Lower leg skin (tissue), 4 donors: ENCODE data around the gene SLC22A23. TPM values are rescaled to one million over a fixed set of nuclear protein-coding genes. Genes with fewer than 3 reads are reported as not detected.

Source experiments
- DNase-seq, 2 donors: peaks; one replicate each; pipeline ENCODE4 v3.0.0-alpha.2; 2019; ENCODE audit warnings: low spot score in 2 of 2
- H3K4me3 ChIP-seq: fragments of 200-600 bp; sonication (generic); 2 replicates; pipeline ENCODE4 v1.5.1; 2017; ENCODE audit warnings: mild to moderate bottlenecking, low read depth; ENCODE audit not compliant: poor library complexity, severe bottlenecking
- CTCF ChIP-seq, 3 donors: fragments of 450-650 bp; IDR thresholded peaks; one replicate each; pipeline ENCODE4 v1.5.1; 2016; ENCODE audit warnings: antibody characterized with exemption in 3 of 3, mild to moderate bottlenecking in 3 of 3, moderate library complexity in 2 of 3
- POLR2A ChIP-seq, 2 donors: fragments of 450-650 bp; IDR thresholded peaks; one replicate each; pipeline ENCODE4 v1.6.1; 2016 to 2017; ENCODE audit warnings: antibody characterized with exemption in 2 of 2, mild to moderate bottlenecking in 1 of 2, moderate library complexity in 1 of 2
- WGBS, 2 donors: methylation state at CpG; one replicate each; pipeline ENCODE4 v1.1.5; 2018; 5-methylcytosine and 5-hydroxymethylcytosine counted together
- intact Hi-C: fragments of 100-400 bp; cut with DNase I; formaldehyde crosslinking; loops from one replicate; pipeline ENCODE4 v1.15.0; 2023; ENCODE audit warnings: low total_unique reads
- total RNA-seq, 4 donors: library from RNA; depleted of rRNA; stranded (reverse); fragments of >200 nt; gene quantifications; one replicate each; pipeline ENCODE4 v1.1.0, GENCODE V29; 2016

The SLC22A23 gene
- total RNA-seq, 4 donors from 2014 or later = 29.2 to 50.7 (median 43.2) TPM

DNA sequence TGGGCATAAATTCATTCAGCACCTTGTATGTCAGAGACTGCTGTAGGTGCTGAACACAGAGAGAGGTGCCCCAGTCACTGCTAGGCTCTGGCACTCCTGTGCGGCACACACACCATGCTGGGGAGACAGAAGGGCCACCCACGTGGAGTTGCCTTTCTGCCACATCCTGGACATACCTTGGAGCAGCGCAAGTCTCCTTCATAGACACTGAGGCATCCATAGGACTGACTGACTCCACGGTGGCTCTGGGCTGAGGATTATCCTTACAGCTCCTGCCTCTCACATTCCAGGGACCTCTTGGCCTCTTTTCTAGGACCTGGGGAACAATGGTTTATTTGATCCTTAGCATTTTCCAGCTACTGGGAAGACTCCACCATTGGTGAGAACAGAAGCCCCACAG is 26.0 kb upstream of the SLC22A23 start:
- 62 to 71% methylated on average over 4 of the region's 4 CpGs for WGBS, 2 donors
- intact Hi-C loops = no loop called here
- no peak overlapping the region for H3K4me3 ChIP-seq
- DNase-seq = no peak
- no peak for TF ChIP-seq CTCF (IDR thresholded peaks at IDR 0.05)
- no peak for TF ChIP-seq POLR2A (IDR thresholded peaks at IDR 0.05)

GRCh38 chr6:3481640-3482039 is 24.8 kb upstream of the SLC22A23 start:
- intact Hi-C loops = no loop called here
- TF ChIP-seq CTCF (IDR thresholded peaks at IDR 0.05) (no peak), POLR2A (IDR thresholded peaks at IDR 0.05) (no peak)
- WGBS, 2 donors = 89 to 91% methylated on average over 7 of the region's 7 CpGs
- H3K4me3 ChIP-seq = no peak overlapping the region
- DNase-seq = no peak

GRCh38 chr6:3480009-3480408 is 23.2 kb upstream of the SLC22A23 start:
- DNase-seq = no peak
- TF ChIP-seq CTCF (IDR thresholded peaks at IDR 0.05) (no peak), POLR2A (IDR thresholded peaks at IDR 0.05) (no peak)
- intact Hi-C loops = no loop called here
- H3K4me3 ChIP-seq = no peak overlapping the region

DNA sequence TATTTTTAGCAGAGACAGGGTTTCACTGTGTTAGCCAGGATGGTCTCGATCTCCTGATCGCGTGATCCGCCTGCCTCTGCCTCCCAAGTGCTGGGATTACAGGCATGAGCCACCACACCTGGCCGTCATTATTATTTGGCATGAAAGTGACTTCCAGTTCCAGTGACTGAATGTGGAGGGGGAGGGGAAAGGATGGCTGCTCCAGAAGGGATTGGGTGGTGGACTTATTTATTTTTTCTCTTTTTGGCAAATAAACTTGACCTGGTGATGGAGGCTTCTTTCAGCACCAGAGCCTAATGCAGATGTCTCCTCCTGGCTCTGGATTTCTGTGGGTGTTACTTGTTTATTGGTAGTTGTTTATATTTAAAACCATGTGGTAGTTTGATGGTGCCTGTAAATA is 16.9 kb upstream of the SLC22A23 start:
- intact Hi-C loops = no loop called here
- WGBS, 2 donors = 59 to 70% methylated on average over 5 of the region's 5 CpGs
- no peak overlapping the region for H3K4me3 ChIP-seq
- no peak for DNase-seq
- TF ChIP-seq CTCF (IDR thresholded peaks at IDR 0.05) (no peak), POLR2A (IDR thresholded peaks at IDR 0.05) (no peak)

GRCh38 chr6:3471711-3472110 is 14.9 kb upstream of the SLC22A23 start:
- intact Hi-C loops = no loop called here
- no peak overlapping the region for H3K4me3 ChIP-seq
- no peak for DNase-seq
- 43 to 56% methylated on average over 3 of the region's 3 CpGs for WGBS, 2 donors
- TF ChIP-seq POLR2A (IDR thresholded peaks at IDR 0.05) (no peak), CTCF (IDR thresholded peaks at IDR 0.05) (no peak)

- 68 to 70% methylated on average over 5 of the region's 5 CpGs for WGBS, 2 donors
- TF ChIP-seq CTCF (IDR thresholded peaks at IDR 0.05) (no peak), POLR2A (IDR thresholded peaks at IDR 0.05) (no peak)
- intact Hi-C loops = no loop called here
- DNase-seq = no peak
- H3K4me3 ChIP-seq = no peak overlapping the region
These were observed 14.4 kb upstream of the SLC22A23 start for GRCh38 chr6:3471286-3471685.
